ENCODE measurements around the gene TMEM119.

TMEM119 gene

DNA sequence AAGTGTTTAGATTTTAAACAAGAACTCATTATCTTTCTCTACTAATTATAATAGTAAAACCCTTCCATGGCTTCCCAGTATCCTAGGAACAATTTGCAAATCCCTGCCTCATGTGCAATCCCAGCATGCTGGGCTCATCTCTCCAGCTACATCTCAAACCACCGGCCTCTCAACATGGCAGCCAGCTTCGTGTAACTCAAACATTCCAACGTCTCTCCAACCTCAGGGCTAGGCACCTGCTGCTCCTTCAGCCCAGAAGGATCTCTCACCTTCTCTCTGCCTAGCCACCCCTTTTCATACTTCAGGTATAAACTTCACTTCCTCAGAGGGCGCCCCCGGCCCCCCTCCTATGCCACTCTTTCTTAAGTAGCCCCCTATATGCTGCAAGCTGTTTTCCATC, 44.1 kb downstream of the TMEM119 start:
- Histone ChIP-seq H3K4me3 (ENCODE audit: severe bottlenecking) (no peak overlapping the region), H3K9me3 (ENCODE audit: severe bottlenecking) (no peaks in the 10 kb centered on the region), H3K4me1 (ENCODE audit: insufficient read depth, poor library complexity, severe bottlenecking) (no peaks in the 10 kb centered on the region), H3K27ac (ENCODE audit: poor library complexity, severe bottlenecking) (no peak overlapping the region), H3K27me3 (ENCODE audit: insufficient read depth, poor library complexity, severe bottlenecking) (no peaks in the 10 kb centered on the region), H3K36me3 (ENCODE audit: low read depth) (peaks cover 67% of the 10 kb centered on the region)
- TF ChIP-seq, protein P1, sequence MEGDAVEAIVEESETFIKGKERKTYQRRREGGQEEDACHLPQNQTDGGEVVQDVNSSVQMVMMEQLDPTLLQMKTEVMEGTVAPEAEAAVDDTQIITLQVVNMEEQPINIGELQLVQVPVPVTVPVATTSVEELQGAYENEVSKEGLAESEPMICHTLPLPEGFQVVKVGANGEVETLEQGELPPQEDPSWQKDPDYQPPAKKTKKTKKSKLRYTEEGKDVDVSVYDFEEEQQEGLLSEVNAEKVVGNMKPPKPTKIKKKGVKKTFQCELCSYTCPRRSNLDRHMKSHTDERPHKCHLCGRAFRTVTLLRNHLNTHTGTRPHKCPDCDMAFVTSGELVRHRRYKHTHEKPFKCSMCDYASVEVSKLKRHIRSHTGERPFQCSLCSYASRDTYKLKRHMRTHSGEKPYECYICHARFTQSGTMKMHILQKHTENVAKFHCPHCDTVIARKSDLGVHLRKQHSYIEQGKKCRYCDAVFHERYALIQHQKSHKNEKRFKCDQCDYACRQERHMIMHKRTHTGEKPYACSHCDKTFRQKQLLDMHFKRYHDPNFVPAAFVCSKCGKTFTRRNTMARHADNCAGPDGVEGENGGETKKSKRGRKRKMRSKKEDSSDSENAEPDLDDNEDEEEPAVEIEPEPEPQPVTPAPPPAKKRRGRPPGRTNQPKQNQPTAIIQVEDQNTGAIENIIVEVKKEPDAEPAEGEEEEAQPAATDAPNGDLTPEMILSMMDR (IDR thresholded peaks at IDR 0.05; ENCODE audit: poor library complexity, severe bottlenecking): no peak
- no peak for DNase-seq (ENCODE audit: low spot score)
- no peak for ATAC-seq (ENCODE audit: low read depth)

DNA sequence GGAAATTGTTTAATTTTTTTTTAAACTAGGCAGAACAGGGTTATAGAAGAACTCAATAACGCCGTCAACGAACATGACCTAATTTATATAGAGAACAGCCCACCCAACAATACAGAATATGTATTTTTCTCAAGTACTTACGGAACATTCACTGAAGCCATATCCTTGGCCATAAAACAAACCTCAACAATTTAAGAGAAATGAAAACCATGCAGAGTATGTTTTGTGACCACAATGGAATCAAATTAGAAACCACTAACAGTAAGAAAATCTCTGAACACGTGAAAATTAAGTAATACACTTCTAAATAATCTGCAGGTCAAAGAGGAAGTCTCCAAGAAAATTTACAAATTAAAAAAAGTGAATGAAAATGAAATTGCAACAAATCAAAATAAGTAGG, 46.3 kb downstream of the TMEM119 start:
- no peak for ATAC-seq (ENCODE audit: low read depth)
- DNase-seq (ENCODE audit: low spot score): no peak
- Histone ChIP-seq H3K36me3 (ENCODE audit: low read depth) (peaks cover 72% of the 10 kb centered on the region), H3K27ac (ENCODE audit: poor library complexity, severe bottlenecking) (no peak overlapping the region), H3K9me3 (ENCODE audit: severe bottlenecking) (no peaks in the 10 kb centered on the region), H3K4me3 (ENCODE audit: severe bottlenecking) (no peak overlapping the region), H3K27me3 (ENCODE audit: insufficient read depth, poor library complexity, severe bottlenecking) (no peaks in the 10 kb centered on the region), H3K4me1 (ENCODE audit: insufficient read depth, poor library complexity, severe bottlenecking) (no peaks in the 10 kb centered on the region)
- TF ChIP-seq, protein P1 (IDR thresholded peaks at IDR 0.05; ENCODE audit: poor library complexity, severe bottlenecking): no peak

DNA sequence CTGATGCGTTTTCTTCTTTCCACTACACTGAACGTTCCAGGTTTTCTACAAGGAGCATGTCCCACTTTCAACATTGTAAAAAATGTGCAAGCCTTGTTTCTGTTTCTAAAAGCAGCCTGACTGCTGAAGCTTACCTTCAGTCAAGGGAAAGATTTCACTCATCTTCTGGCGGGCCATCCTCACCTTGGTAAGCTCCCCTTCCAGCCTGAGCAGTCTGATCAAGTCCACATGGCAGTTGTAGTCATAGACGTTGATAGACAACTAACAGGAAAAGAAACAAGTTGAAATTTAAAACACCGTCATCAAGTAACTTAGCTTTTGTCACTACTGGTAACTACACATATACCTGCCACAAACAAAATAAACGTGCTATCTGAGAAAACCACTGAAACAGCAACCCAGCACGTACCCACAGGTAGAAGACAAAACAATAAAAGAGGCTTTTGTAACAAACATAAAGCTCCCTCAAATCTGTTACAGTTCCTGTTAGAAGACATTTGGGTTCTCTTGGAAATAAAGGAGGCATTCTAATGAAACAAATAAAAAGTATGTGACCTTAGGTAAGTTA, 48.8 kb downstream of the TMEM119 start:
- DNase-seq (ENCODE audit: low spot score): no peak
- TF ChIP-seq, protein P1 (IDR thresholded peaks at IDR 0.05; ENCODE audit: poor library complexity, severe bottlenecking): no peak
- Histone ChIP-seq H3K27ac (ENCODE audit: poor library complexity, severe bottlenecking) (no peak overlapping the region), H3K9me3 (ENCODE audit: severe bottlenecking) (no peaks in the 10 kb centered on the region), H3K4me1 (ENCODE audit: insufficient read depth, poor library complexity, severe bottlenecking) (no peaks in the 10 kb centered on the region), H3K4me3 (ENCODE audit: severe bottlenecking) (no peak overlapping the region), H3K27me3 (ENCODE audit: insufficient read depth, poor library complexity, severe bottlenecking) (no peaks in the 10 kb centered on the region), H3K36me3 (ENCODE audit: low read depth) (peaks cover 76% of the 10 kb centered on the region)
- ATAC-seq (ENCODE audit: low read depth): no peak

DNA sequence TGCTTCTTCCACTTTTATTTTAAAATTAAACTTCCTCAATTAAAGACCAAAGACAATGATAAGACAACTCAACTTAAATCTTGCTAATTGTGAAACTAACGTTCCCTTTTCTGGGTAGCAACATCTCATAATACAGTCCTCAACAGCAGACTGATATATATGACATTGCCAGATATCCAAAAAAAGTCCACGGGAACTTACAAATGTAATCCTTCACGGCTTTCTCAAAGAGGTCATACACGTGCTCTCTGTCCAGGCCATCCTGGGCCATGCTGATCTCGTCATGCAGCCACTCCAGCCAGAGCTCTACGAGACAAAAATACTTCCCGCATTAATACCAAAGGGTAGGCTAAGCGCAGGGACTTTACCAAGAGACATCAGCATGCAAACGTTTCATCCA, 50.2 kb downstream of the TMEM119 start:
- Histone ChIP-seq H3K27ac (ENCODE audit: poor library complexity, severe bottlenecking) (no peak overlapping the region), H3K4me3 (ENCODE audit: severe bottlenecking) (no peak overlapping the region), H3K4me1 (ENCODE audit: insufficient read depth, poor library complexity, severe bottlenecking) (no peaks in the 10 kb centered on the region), H3K36me3 (ENCODE audit: low read depth) (peaks cover 87% of the 10 kb centered on the region), H3K27me3 (ENCODE audit: insufficient read depth, poor library complexity, severe bottlenecking) (no peaks in the 10 kb centered on the region), H3K9me3 (ENCODE audit: severe bottlenecking) (no peaks in the 10 kb centered on the region)
- DNase-seq (ENCODE audit: low spot score) (no peak), ATAC-seq (ENCODE audit: low read depth) (no peak)
- TF ChIP-seq, protein P1 (IDR thresholded peaks at IDR 0.05; ENCODE audit: poor library complexity, severe bottlenecking): no peak

DNA sequence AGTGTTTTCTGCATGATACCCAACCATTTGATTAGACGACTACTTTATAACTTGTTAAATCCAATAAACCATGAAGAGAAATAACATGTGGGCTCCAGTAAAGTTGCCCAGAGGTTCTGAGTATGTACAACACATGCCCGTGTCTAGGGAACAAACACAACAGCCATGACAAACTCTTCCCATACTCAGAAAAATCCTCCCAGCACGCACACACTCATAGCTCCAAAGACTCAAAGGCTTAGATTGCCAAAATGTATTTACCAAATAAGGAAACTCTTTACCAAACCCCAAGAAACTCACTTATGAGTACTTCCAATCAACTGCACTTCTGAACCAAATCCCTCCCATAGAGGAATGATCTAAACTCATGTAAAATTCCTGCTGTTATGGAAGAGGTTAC, 54.2 kb downstream of the TMEM119 start:
- no peak for DNase-seq (ENCODE audit: low spot score)
- TF ChIP-seq, protein P1 (IDR thresholded peaks at IDR 0.05; ENCODE audit: poor library complexity, severe bottlenecking): no peak

More for the DNA sequence above, 54.2 kb downstream of the TMEM119 start:
- Histone ChIP-seq H3K4me1 (ENCODE audit: insufficient read depth, poor library complexity, severe bottlenecking) (peaks cover 3% of the 10 kb centered on the region), H3K36me3 (ENCODE audit: low read depth) (peaks cover 86% of the 10 kb centered on the region), H3K4me3 (ENCODE audit: severe bottlenecking) (no peak overlapping the region), H3K27ac (ENCODE audit: poor library complexity, severe bottlenecking) (no peak overlapping the region), H3K9me3 (ENCODE audit: severe bottlenecking) (no peaks in the 10 kb centered on the region), H3K27me3 (ENCODE audit: insufficient read depth, poor library complexity, severe bottlenecking) (no peaks in the 10 kb centered on the region)
- no peak for ATAC-seq (ENCODE audit: low read depth)
